T-helper 17 cell (primary cell): ENCODE measurements around the gene TRIM2. TPM values are rescaled to one million over a fixed set of nuclear protein-coding genes. Genes with fewer than 3 reads are reported as not detected.
"Not testable (repeated sequence)": the region's sequence is repeated elsewhere in the genome, so short reads cannot be mapped to it uniquely, and the experiment has no call there.

Experiments used
- ATAC-seq: fragments of 150-1000 bp; cut with Tn5 transposase; 2 replicates; pipeline ENCODE4 v1.10.0; 2021; ENCODE audit warnings: mild to moderate bottlenecking, moderate library complexity
- DNase-seq, 3 donors: peaks; one replicate each; pipeline versions ENCODE4 v3.0.0 to v3.0.0-alpha.2; 2020 to 2021
- H3K9me3 ChIP-seq: one replicate; pipeline ENCODE4 v1.7.0; 2013; ENCODE audit warnings: low read length, mild to moderate bottlenecking; ENCODE audit not compliant: control insufficient read depth, poor library complexity, severe bottlenecking
- H3K27ac Mint-ChIP-seq: one replicate; pipeline ENCODE4 v1.8.0; 2022; ENCODE audit warnings: mild to moderate bottlenecking, moderate library complexity, mixed read lengths
- H3K27me3 Mint-ChIP-seq: one replicate; pipeline ENCODE4 v1.8.0; 2022; ENCODE audit warnings: mixed read lengths
- H3K36me3 Mint-ChIP-seq: one replicate; pipeline ENCODE4 v1.8.0; 2022; ENCODE audit warnings: low read depth, mixed read lengths
- H3K4me1 Mint-ChIP-seq: one replicate; pipeline ENCODE4 v1.8.0; 2022; ENCODE audit warnings: mild to moderate bottlenecking, mixed read lengths
- H3K4me3 Mint-ChIP-seq: one replicate; pipeline ENCODE4 v1.8.0; 2022; ENCODE audit warnings: mild to moderate bottlenecking, moderate library complexity, mixed read lengths
- total RNA-seq, 4 donors: library from RNA in 2 of 4; stranded (reverse) in 2 of 4; gene quantifications; one replicate each; pipeline ENCODE4 v1.2.3 and lab custom pipeline; 2022 to 2026

The TRIM2 gene
- total RNA-seq, 2 donors from 2014 or later: 4.3 to 9.5 TPM

GRCh38 chr4:153176938-153177337, 27.3 kb upstream of the TRIM2 start:
- DNase-seq (no peak), ATAC-seq (no peak)
- no peaks in the 10 kb centered on the region for H3K9me3 ChIP-seq
- Mint-ChIP-seq H3K27me3 (no peaks in the 10 kb centered on the region), H3K4me3 (no peak overlapping the region), H3K27ac (no peak overlapping the region), H3K36me3 (no peaks in the 10 kb centered on the region), H3K4me1 (peaks cover 8% of the 10 kb centered on the region)

DNA sequence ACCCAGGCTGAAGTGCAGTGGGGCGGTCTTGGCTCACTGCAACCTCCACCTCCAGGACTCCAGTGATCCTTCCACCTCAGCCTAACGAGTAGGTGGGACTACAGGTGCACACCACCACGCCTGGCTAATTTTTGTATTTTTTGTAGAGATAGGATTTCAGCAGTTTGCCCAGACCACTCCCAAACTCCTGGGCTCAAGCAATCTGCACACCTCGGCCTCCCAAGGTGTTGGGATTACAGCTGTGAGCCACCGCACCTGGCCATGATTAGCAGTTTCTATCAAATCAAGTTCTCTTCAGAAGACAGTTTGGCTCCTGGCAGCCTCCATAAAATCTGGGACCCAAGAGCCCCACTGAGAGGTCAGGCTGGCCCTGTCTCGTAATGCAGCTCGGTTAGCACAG, 26.4 kb upstream of the TRIM2 start:
- H3K9me3 ChIP-seq: no peaks in the 10 kb centered on the region
- Mint-ChIP-seq H3K4me3 (no peak overlapping the region), H3K36me3 (no peaks in the 10 kb centered on the region), H3K4me1 (peaks cover 8% of the 10 kb centered on the region), H3K27me3 (peaks cover 2% of the 10 kb centered on the region), H3K27ac (no peak overlapping the region)
- no peak for DNase-seq
- no peak for ATAC-seq

GRCh38 chr4:153179100-153179499, 25.1 kb upstream of the TRIM2 start:
- H3K27ac Mint-ChIP-seq: no peak overlapping the region
- no peak for ATAC-seq
- H3K4me3 Mint-ChIP-seq: no peak overlapping the region
- H3K9me3 ChIP-seq: no peaks in the 10 kb centered on the region
- peaks cover 8% of the 10 kb centered on the region for H3K27me3 Mint-ChIP-seq
- H3K36me3 Mint-ChIP-seq: peaks cover 5% of the 10 kb centered on the region
- DNase-seq: no peak
- H3K4me1 Mint-ChIP-seq: peaks cover 18% of the 10 kb centered on the region

DNA sequence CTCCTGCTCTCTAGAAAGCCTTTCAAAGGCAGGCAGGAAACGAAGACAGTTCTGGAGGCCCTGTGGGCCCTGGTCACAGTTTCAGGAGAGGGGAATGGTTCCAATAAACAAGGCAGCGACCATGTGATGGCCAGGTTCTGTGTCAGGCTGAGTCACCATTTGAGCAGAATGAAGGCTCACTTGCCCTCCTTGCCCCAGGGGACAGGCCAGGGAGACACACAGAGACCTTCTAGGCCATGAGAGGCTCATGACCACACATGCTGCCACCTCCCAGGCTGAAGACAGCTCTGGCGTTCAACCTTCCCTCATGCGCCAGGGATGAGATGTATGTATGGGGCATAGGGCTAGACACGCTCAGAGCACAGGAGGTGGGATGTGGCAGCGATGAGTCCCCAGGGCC, 22.9 kb upstream of the TRIM2 start:
- Mint-ChIP-seq H3K27me3 (peaks cover 8% of the 10 kb centered on the region), H3K4me3 (no peak overlapping the region), H3K4me1 (peaks cover 19% of the 10 kb centered on the region), H3K27ac (no peak overlapping the region), H3K36me3 (peaks cover 5% of the 10 kb centered on the region)
- DNase-seq: no peak
- ATAC-seq: no peak
- H3K9me3 ChIP-seq: no peaks in the 10 kb centered on the region

GRCh38 chr4:153181700-153182099, 22.5 kb upstream of the TRIM2 start:
- DNase-seq: no peak
- ATAC-seq: no peak

DNA sequence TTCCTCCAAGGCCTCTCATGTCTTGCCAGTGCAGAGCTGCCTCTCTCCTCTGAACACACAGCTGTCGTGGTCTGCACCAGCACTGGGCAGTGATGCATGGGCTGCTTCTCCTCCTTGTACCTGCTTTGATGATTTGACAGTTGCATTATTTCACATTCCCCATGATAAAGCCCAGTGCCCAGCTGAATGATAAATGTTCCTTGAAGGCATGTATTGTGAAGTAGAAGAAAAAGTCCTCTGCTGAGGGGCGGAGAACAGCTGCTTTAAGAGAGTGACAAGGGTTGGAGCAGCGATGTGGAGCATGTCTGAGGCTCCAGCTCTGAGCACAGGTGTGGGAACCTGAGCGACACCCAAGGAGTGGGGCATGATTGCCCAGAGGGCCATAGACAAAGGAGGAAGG, 21.1 kb upstream of the TRIM2 start:
- H3K27ac Mint-ChIP-seq: no peak overlapping the region
- H3K4me1 Mint-ChIP-seq: peaks cover 19% of the 10 kb centered on the region
- ATAC-seq (no peak), DNase-seq (no peak)
- H3K36me3 Mint-ChIP-seq: peaks cover 5% of the 10 kb centered on the region
- H3K27me3 Mint-ChIP-seq: peaks cover 8% of the 10 kb centered on the region
- no peak overlapping the region for H3K4me3 Mint-ChIP-seq
- no peaks in the 10 kb centered on the region for H3K9me3 ChIP-seq

More at GRCh38 chr4:153181700-153182099, 22.5 kb upstream of the TRIM2 start:
- Mint-ChIP-seq H3K36me3 (peaks cover 5% of the 10 kb centered on the region), H3K4me3 (no peak overlapping the region), H3K4me1 (peaks cover 19% of the 10 kb centered on the region), H3K27ac (no peak overlapping the region), H3K27me3 (peaks cover 8% of the 10 kb centered on the region)
- no peaks in the 10 kb centered on the region for H3K9me3 ChIP-seq

GRCh38 chr4:153185331-153185852, 18.9 kb upstream of the TRIM2 start:
- no peak overlapping the region for H3K27ac Mint-ChIP-seq
- H3K4me1 Mint-ChIP-seq: peaks cover 19% of the 10 kb centered on the region
- no peak overlapping the region for H3K4me3 Mint-ChIP-seq
- peaks cover 8% of the 10 kb centered on the region for H3K27me3 Mint-ChIP-seq
- peaks cover 5% of the 10 kb centered on the region for H3K36me3 Mint-ChIP-seq
- ATAC-seq (no peak), DNase-seq (no peak)
- H3K9me3 ChIP-seq: no peaks in the 10 kb centered on the region

DNA sequence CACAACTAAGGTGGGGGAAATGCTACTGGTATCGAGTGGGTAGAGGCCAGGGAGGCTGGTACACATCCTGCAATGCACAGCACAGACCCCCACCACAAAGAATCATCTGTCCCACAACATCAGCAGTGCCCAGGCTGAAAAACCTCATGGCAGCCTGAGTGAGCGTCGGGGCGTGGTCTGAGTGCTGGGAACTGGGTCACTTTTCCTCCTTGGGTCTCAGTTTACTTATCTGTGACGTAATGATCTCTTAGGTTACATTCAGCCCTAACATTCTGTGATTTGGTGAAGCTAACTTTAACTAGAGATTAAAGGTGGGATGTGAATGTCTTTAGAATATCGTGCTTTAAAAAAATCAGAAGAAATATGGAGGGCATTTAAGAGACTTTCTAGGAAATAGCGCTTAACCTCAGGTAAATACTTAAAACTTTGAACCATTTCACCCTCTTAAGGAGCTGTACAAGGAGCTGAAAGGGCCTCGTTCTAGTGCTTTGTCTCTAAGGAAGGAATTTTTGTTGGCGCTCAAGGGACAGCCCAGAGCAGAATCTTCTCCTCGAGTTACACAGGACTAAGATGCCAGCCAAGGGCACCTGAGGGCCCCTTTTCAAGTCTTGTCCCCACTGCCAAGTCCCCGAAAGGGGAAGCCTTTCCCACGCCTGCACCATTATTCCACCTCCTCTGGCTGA, 18.1 kb upstream of the TRIM2 start:
- no peak overlapping the region for H3K4me3 Mint-ChIP-seq
- H3K4me1 Mint-ChIP-seq: peaks cover 16% of the 10 kb centered on the region

DNA sequence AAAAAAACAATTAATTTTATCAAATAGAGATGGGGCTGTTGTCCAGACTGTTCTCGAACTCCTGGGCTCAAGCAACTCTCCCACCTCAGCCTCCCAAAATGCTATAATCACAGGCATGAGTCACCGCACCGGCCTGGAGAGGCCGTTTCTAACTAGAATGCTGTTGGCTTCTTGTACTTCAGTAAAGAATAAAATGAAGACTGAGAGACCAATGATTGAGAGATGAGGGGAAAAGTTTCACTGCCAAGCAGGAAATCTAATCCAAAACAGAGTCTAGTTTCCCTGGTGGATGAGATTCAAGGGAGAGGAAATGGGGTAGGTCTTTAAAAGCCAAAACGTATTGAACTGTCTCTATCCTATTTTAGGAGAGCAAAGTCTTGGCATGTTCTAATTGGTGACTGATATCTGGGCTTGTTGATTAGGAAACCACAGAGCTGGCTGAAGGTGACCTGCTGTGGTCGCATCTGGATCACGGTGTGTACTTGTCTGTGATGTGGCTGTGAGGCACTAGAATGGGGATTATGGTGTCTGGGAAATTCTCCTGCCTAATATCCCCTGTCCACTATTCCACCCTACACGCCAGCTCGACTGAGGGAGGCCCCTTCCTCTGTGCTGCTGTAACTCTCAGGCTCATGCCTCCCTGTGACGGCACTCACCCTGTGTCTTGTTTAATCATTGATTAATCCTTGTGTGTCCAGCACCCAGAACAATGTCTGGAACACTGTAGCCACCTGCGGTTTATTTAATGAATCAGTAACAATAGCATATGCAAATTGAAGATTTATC, 15.0 kb upstream of the TRIM2 start:
- ATAC-seq: no peak
- no peaks in the 10 kb centered on the region for H3K9me3 ChIP-seq
- peaks cover 2% of the 10 kb centered on the region for H3K4me1 Mint-ChIP-seq
- peaks cover 5% of the 10 kb centered on the region for H3K27me3 Mint-ChIP-seq
- H3K36me3 Mint-ChIP-seq: no peaks in the 10 kb centered on the region
- H3K27ac Mint-ChIP-seq: no peak overlapping the region
- H3K4me3 Mint-ChIP-seq: no peak overlapping the region
- no peak for DNase-seq

More for the DNA sequence above, 18.1 kb upstream of the TRIM2 start:
- ATAC-seq (no peak), DNase-seq (no peak)
- no peaks in the 10 kb centered on the region for H3K9me3 ChIP-seq
- Mint-ChIP-seq H3K27me3 (peaks cover 8% of the 10 kb centered on the region), H3K36me3 (peaks cover 5% of the 10 kb centered on the region), H3K27ac (no peak overlapping the region)

DNA sequence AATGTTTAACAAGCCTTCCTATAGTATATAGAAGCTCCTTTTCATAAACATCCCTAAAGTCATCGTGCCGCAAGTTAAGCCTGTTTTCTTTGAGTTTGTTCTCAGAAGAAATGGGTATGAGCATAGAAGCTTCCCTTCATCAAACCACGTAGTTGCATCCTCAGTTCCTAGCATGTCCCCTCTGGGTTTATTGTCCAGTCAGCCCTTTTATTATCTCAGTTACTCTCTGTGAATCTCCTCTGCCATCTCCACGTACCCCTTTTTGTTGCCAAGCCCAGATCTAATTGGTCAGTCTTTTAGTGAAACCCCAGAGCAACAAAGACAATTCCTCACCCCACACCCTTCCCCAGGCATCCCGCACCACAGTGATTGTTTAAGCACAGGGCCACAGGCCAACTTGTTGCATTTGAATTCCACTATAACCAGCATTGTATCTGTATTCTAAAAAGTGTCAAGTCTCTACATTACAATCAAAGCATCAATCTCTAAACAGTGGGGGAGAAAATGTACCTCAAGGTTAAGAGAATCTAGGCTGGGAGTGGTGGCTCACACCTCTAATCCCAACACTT, 12.4 kb upstream of the TRIM2 start:
- H3K27ac Mint-ChIP-seq: peak overlapping the region; percentile 34
- H3K27me3 Mint-ChIP-seq: peaks cover 5% of the 10 kb centered on the region
- H3K36me3 Mint-ChIP-seq: no peaks in the 10 kb centered on the region

DNA sequence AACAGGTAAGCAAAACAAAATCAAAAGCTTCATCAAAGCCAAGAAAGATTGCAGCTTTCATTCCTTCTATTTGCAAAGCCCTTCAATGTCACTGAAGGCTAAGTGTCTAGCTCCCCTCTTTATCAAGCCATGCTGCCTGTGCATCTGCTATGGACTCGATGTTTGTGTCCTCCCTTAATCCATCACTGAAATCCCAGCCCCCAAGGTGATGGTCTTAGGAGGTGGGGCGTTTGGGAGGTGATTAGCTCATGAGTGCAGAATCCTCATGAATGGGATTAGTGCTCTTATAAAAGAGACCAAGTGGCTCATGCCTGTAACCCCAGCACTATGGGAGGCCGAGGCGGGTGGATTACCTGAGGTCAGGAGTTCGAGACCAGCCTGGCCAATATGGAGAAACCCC, 6.9 kb upstream of the TRIM2 start:
- DNase-seq: no peak
- no peak overlapping the region for H3K27ac Mint-ChIP-seq
- no peaks in the 10 kb centered on the region for H3K9me3 ChIP-seq
- no peaks in the 10 kb centered on the region for H3K36me3 Mint-ChIP-seq
- H3K4me3 Mint-ChIP-seq: no peak overlapping the region
- no peaks in the 10 kb centered on the region for H3K27me3 Mint-ChIP-seq
- ATAC-seq: no peak
- no peaks in the 10 kb centered on the region for H3K4me1 Mint-ChIP-seq

More for the DNA sequence above, 12.4 kb upstream of the TRIM2 start:
- no peaks in the 10 kb centered on the region for H3K9me3 ChIP-seq
- Mint-ChIP-seq H3K4me1 (peaks cover 2% of the 10 kb centered on the region), H3K4me3 (no peak overlapping the region)
- DNase-seq (no peak), ATAC-seq (no peak)

DNA sequence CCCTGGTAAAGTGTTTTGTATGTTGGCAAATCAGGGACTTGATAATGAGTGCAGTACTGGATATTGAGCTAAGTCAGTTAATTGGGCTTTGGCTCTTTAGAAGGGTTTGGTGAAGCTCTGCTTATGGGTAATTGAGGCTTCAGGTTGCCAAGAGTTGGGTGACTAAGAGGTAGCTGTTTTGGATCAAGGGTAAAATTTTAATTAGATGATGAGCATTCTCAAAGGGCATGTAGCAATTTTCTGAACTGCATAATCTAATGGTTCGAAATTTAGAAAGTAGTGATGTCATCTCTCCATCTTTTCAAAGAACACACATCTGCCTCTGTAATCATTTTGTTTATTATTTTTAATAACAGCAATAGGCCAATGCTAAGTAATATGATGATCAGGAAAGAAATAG, 5.5 kb upstream of the TRIM2 start:
- no peaks in the 10 kb centered on the region for H3K9me3 ChIP-seq
- no peaks in the 10 kb centered on the region for H3K4me1 Mint-ChIP-seq
- H3K27me3 Mint-ChIP-seq: no peaks in the 10 kb centered on the region
- H3K36me3 Mint-ChIP-seq: no peaks in the 10 kb centered on the region
- no peak overlapping the region for H3K4me3 Mint-ChIP-seq
- DNase-seq (no peak), ATAC-seq (no peak)
- H3K27ac Mint-ChIP-seq: no peak overlapping the region

DNA sequence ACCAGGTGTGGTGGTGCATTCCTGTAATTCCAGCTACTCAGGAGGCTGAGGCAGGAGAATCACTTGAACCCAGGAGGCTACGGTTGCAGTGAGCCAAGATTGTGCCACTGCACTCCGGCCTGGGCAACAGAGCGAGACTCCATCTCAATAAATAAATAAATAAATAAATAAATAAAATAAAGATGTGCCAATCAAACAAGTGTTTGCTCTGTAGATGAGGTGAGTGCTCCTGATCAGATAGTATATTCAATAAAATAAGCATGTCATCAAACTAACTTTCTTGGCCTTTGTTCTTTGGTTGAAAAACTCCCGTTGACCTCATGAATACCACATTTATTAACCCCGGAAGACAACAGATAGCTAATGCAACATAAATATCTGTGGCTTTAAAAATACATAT, 497 bp upstream of the TRIM2 start:
- not testable (repeated sequence) for H3K36me3 Mint-ChIP-seq, H3K27me3 Mint-ChIP-seq

More for the DNA sequence above, 497 bp upstream of the TRIM2 start:
- H3K27ac Mint-ChIP-seq: peak overlapping the region; percentile 63
- H3K4me3 Mint-ChIP-seq, DNase-seq, H3K9me3 ChIP-seq, ATAC-seq: not testable (repeated sequence)
- peaks cover 20% of the 10 kb centered on the region for H3K4me1 Mint-ChIP-seq
